Suprapubic skin (tissue), 3 donors: ENCODE measurements around the gene GGT1.
"Not testable (repeated sequence)": the region's sequence is repeated elsewhere in the genome, so short reads cannot be mapped to it uniquely, and the experiment has no call there.

ENCODE experiments used
- CTCF ChIP-seq, 2 donors: fragments of 200-600 bp in 1 of 2; fragments of 450-650 bp in 1 of 2; sonication (generic) in 1 of 2; IDR thresholded peaks; one replicate each; pipeline ENCODE4 v1.5.1; 2016 to 2019; ENCODE audit warnings: antibody characterized with exemption in 2 of 2, mild to moderate bottlenecking in 1 of 2, moderate library complexity in 1 of 2
- EP300 ChIP-seq: sonication (generic); formaldehyde crosslinking; IDR thresholded peaks from one replicate; pipeline ENCODE4 v1.6.1; 2017; ENCODE audit warnings: antibody characterized with exemption
- POLR2A ChIP-seq, 2 donors: fragments of 450-650 bp; IDR thresholded peaks; one replicate each; pipeline ENCODE4 v1.6.1; 2017; ENCODE audit warnings: antibody characterized with exemption in 2 of 2, mild to moderate bottlenecking in 2 of 2, moderate library complexity in 2 of 2

GRCh38 chr22:24633231-24634023 is 30.4 kb downstream of the GGT1 start:
- TF ChIP-seq EP300; CTCF (IDR thresholded peaks at IDR 0.05); POLR2A (IDR thresholded peaks at IDR 0.05): not testable (repeated sequence)
